A673 (cell line): Measurements from ENCODE around the gene DSCAM.

Experiments
- CTCF ChIP-seq: fragments of 300-800, 200-600 bp; sonication (generic); conservative IDR thresholded peaks from 2 replicates; pipeline ENCODE4 v1.5.1; 2017; ENCODE audit warnings: low read depth, mild to moderate bottlenecking, antibody characterized with exemption, low read length, moderate library complexity, mixed read lengths
- EZH2 ChIP-seq: fragments of 200-600 bp; sonication (generic); IDR thresholded peaks from 2 replicates; pipeline ENCODE4 v1.6.1; 2017; ENCODE audit warnings: borderline replicate concordance, low read depth, mild to moderate bottlenecking, mixed read lengths, antibody characterized with exemption, low read length; ENCODE audit not compliant: poor library complexity, severe bottlenecking

- TF ChIP-seq CTCF (no peak), EZH2 (no peak)
Measured at GRCh38 chr21:40185208-40185607, 661.8 kb downstream of the DSCAM start.
